ENCODE measurements around the gene MRPL48. TPM values are rescaled to one million over a fixed set of nuclear protein-coding genes. Genes with fewer than 3 reads are reported as not detected.
"Not testable (repeated sequence)": the region's sequence is repeated elsewhere in the genome, so short reads cannot be mapped to it uniquely, and the experiment has no call there.

The MRPL48 gene
- total RNA-seq, 1 donor from 2014 or later = 34.0 TPM

GRCh38 chr11:73838443-73839122 is 50.9 kb downstream of the MRPL48 start:
- DNase-seq (ENCODE audit: low read depth in 2 of 2) = no peak

GRCh38 chr11:73839123-73839457 is 51.4 kb downstream of the MRPL48 start:
- DNase-seq (ENCODE audit: low read depth in 2 of 2) = no peak

GRCh38 chr11:73851046-73851764 is 63.5 kb downstream of the MRPL48 start:
- no peak for DNase-seq (ENCODE audit: low read depth in 2 of 2)

- DNase-seq (ENCODE audit: low read depth in 2 of 2) = no peak
Measured at GRCh38 chr11:73852049-73852448, 64.4 kb downstream of the MRPL48 start.

GRCh38 chr11:73854680-73855079 is 67.0 kb downstream of the MRPL48 start:
- DNase-seq (ENCODE audit: low read depth in 2 of 2) = no peak

- no peak for DNase-seq (ENCODE audit: low read depth in 2 of 2)
Measured at GRCh38 chr11:73856031-73856567, 68.4 kb downstream of the MRPL48 start.

- DNase-seq (ENCODE audit: low read depth in 2 of 2) = no peak
Measured at GRCh38 chr11:73859671-73860070, 72.0 kb downstream of the MRPL48 start.

GRCh38 chr11:73860202-73860601 is 72.5 kb downstream of the MRPL48 start:
- no peak for DNase-seq (ENCODE audit: low read depth in 2 of 2)

- no peak for DNase-seq (ENCODE audit: low read depth in 2 of 2)
Measured at GRCh38 chr11:73862986-73863385, 75.3 kb downstream of the MRPL48 start.

- DNase-seq (ENCODE audit: low read depth in 2 of 2) = peak in 1 of 2 donors; percentile 13
Measured at GRCh38 chr11:73866095-73866579, 78.5 kb downstream of the MRPL48 start.

- DNase-seq (ENCODE audit: low read depth in 2 of 2) = peak in 1 of 2 donors; percentile 83
Measured at GRCh38 chr11:73866586-73866996, 78.9 kb downstream of the MRPL48 start.

- no peak for DNase-seq (ENCODE audit: low read depth in 2 of 2)
Measured at GRCh38 chr11:73869332-73869949, 81.8 kb downstream of the MRPL48 start.

- DNase-seq (ENCODE audit: low read depth in 2 of 2) = no peak
Measured at GRCh38 chr11:73870261-73870660, 82.6 kb downstream of the MRPL48 start.

- no peak for DNase-seq (ENCODE audit: low read depth in 2 of 2)
Measured at GRCh38 chr11:73872749-73873357, 85.2 kb downstream of the MRPL48 start.

- DNase-seq (ENCODE audit: low read depth in 2 of 2) = no peak
Measured at GRCh38 chr11:73875380-73875779, 87.7 kb downstream of the MRPL48 start.

GRCh38 chr11:73875840-73876239 is 88.2 kb downstream of the MRPL48 start:
- DNase-seq (ENCODE audit: low read depth in 2 of 2) = peak in 1 of 2 donors; percentile 12

GRCh38 chr11:73876424-73877310 is 89.0 kb downstream of the MRPL48 start, which contains the start of the genes COA4 and PAAF1:
Gene COA4 (minus strand): TSS chr11:73876846. CDS start chr11:73873378, 3,468 bp downstream.
Gene PAAF1 (plus strand): TSS chr11:73876999. CDS start chr11:73877022, 23 bp downstream.
- DNase-seq (ENCODE audit: low read depth in 2 of 2) = peak; percentile 92 to 98

- DNase-seq (ENCODE audit: low read depth in 2 of 2) = no peak
Measured at GRCh38 chr11:73878771-73879170, 91.1 kb downstream of the MRPL48 start.

GRCh38 chr11:73880449-73880848 is 92.8 kb downstream of the MRPL48 start:
- not testable (repeated sequence) for DNase-seq (ENCODE audit: low read depth in 2 of 2)

- no peak for DNase-seq (ENCODE audit: low read depth in 2 of 2)
Measured at GRCh38 chr11:73883856-73884255, 96.2 kb downstream of the MRPL48 start.

GRCh38 chr11:73888244-73888643 is 100.6 kb downstream of the MRPL48 start:
- no peak for DNase-seq (ENCODE audit: low read depth in 2 of 2)

All from dermis microvascular lymphatic vessel endothelial cell (primary cell).